HFFc6 (cell line): ENCODE data around the gene PLPPR5. TPM values are rescaled to one million over a fixed set of nuclear protein-coding genes. Genes with fewer than 3 reads are reported as not detected.
A peak's percentile ranks its signal among the peaks of the same experiment; 100 is the strongest.

Source experiments
- DNase-seq: peaks from one replicate; pipeline ENCODE4 v3.0.0-alpha.2; 2018
- H3K27ac Mint-ChIP-seq: 2 replicates; pipeline ENCODE4 v1.8.0; 2020; ENCODE audit warnings: mild to moderate bottlenecking, mixed read lengths
- H3K27me3 Mint-ChIP-seq: 2 replicates; pipeline ENCODE4 v1.8.0; 2021; ENCODE audit warnings: mild to moderate bottlenecking, moderate library complexity, mixed read lengths; ENCODE audit not compliant: insufficient read depth
- H3K36me3 Mint-ChIP-seq: 2 replicates; pipeline ENCODE4 v1.8.0; 2021; ENCODE audit warnings: low read depth, mixed read lengths
- H3K4me1 Mint-ChIP-seq: 2 replicates; pipeline ENCODE4 v1.8.0; 2020; ENCODE audit warnings: low read depth, mixed read lengths
- H3K4me3 Mint-ChIP-seq: 2 replicates; pipeline ENCODE4 v1.8.0; 2020; ENCODE audit warnings: mild to moderate bottlenecking, moderate library complexity, mixed read lengths
- H3K9me3 Mint-ChIP-seq: 2 replicates; pipeline ENCODE4 v1.8.0; 2020; ENCODE audit warnings: mild to moderate bottlenecking, mixed read lengths
- total RNA-seq, 6 experiments: library from RNA; stranded (reverse); fragmentation: NEBNext Ultra II Directional; extraction: Animal tissue kit (Norgen Biotek cat#: 25700); gene quantifications; 2 replicates in 1 of 6; 3 replicates in 5 of 6; pipeline ENCODE4 v1.2.3, GENCODE V29; 2021
- TF ChIP-seq, protein P1 (sequence below): fragments of 200-600 bp; sonication (generic); IDR thresholded peaks from 2 replicates; pipeline ENCODE4 v1.5.0; 2021; ENCODE audit warnings: antibody characterized with exemption, mild to moderate bottlenecking

The PLPPR5 gene
- total RNA-seq, 6 experiments from 2014 or later: 0.05 to 0.19 TPM; not detected in 4

- TF ChIP-seq, protein P1, sequence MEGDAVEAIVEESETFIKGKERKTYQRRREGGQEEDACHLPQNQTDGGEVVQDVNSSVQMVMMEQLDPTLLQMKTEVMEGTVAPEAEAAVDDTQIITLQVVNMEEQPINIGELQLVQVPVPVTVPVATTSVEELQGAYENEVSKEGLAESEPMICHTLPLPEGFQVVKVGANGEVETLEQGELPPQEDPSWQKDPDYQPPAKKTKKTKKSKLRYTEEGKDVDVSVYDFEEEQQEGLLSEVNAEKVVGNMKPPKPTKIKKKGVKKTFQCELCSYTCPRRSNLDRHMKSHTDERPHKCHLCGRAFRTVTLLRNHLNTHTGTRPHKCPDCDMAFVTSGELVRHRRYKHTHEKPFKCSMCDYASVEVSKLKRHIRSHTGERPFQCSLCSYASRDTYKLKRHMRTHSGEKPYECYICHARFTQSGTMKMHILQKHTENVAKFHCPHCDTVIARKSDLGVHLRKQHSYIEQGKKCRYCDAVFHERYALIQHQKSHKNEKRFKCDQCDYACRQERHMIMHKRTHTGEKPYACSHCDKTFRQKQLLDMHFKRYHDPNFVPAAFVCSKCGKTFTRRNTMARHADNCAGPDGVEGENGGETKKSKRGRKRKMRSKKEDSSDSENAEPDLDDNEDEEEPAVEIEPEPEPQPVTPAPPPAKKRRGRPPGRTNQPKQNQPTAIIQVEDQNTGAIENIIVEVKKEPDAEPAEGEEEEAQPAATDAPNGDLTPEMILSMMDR: no peak
- H3K9me3 Mint-ChIP-seq: no peaks in the 10 kb centered on the region
- no peak overlapping the region for H3K4me3 Mint-ChIP-seq
- H3K36me3 Mint-ChIP-seq: no peaks in the 10 kb centered on the region
- H3K27ac Mint-ChIP-seq: no peak overlapping the region; the same call in 1 of the 2 replicates
- H3K27me3 Mint-ChIP-seq: peaks cover 2% of the 10 kb centered on the region; the same call in 1 of the 2 replicates
- H3K4me1 Mint-ChIP-seq: peaks cover 32% of the 10 kb centered on the region
- DNase-seq: no peak
Measured at GRCh38 chr1:98992844-98993243, 11.8 kb downstream of the PLPPR5 start.

DNA sequence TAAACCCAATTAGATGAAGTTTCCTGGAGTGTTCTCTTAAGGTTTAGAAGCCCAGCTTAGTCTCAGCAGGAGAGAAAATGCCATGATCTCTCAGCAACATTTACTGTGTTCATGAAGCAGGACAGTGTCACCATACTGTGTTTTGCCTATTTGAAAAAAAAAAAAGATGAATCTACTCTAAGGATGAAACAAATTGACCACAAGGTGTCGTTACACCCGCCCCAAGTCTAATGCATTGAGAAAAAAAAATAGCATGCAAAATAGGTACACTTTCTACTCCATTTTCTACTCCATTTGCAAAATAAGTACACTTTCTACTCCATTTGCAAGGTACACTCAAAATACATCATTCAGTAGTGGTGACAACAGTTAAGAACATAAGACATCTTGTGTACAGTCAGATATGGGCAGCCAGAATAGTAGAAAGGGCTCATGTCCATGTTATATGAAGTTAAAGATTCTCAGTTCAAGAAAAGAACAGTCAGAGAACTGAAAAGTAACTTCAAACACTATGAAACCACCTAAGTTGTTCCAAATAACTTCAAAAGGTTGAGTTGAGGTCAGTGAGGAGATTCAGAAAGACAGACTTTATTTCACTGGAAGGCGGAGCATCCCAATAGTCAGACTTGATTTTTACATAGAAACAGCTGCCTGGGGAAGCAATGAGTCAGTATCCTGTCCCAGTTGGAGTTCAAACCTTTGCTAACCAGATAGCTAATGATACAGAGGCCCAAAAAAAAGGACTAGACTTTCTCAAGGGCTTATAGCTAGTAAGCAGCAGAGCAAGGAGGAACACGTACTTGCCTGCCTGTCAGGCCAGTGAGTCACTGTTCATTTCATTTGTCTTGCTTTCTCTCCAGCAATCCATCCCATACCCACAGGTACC, 13.3 kb downstream of the PLPPR5 start:
- Mint-ChIP-seq H3K36me3 (no peaks in the 10 kb centered on the region), H3K4me3 (no peak overlapping the region), H3K27ac (peak overlapping the region; percentile 73), H3K27me3 (peaks cover 2% of the 10 kb centered on the region; the same call in 1 of the 2 replicates), H3K9me3 (no peaks in the 10 kb centered on the region), H3K4me1 (peaks cover 32% of the 10 kb centered on the region)
- DNase-seq: peak; percentile 81
- TF ChIP-seq, protein P1: peak; percentile 46

DNA sequence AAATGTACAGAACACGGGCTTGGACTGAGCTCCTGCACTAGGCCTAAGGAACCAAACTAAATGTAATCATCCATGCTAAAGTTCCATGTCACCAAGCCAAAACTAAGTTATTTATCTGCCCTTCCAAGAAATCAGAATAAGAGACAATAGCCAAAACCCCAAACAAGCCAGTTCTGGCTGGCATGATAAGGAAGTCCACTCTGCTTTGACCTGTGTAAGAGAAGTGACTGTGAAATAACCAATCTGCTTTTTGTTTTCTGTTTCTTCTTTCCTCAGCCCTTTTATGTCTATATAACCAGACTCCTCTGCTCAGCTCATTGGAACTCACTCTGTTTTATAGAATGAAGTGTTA, 15.1 kb downstream of the PLPPR5 start:
- Mint-ChIP-seq H3K27ac (no peak overlapping the region), H3K9me3 (no peaks in the 10 kb centered on the region), H3K4me3 (no peak overlapping the region), H3K27me3 (peaks cover 2% of the 10 kb centered on the region; the same call in 1 of the 2 replicates), H3K4me1 (peaks cover 32% of the 10 kb centered on the region), H3K36me3 (no peaks in the 10 kb centered on the region)
- no peak for DNase-seq
- TF ChIP-seq, protein P1: no peak

DNA sequence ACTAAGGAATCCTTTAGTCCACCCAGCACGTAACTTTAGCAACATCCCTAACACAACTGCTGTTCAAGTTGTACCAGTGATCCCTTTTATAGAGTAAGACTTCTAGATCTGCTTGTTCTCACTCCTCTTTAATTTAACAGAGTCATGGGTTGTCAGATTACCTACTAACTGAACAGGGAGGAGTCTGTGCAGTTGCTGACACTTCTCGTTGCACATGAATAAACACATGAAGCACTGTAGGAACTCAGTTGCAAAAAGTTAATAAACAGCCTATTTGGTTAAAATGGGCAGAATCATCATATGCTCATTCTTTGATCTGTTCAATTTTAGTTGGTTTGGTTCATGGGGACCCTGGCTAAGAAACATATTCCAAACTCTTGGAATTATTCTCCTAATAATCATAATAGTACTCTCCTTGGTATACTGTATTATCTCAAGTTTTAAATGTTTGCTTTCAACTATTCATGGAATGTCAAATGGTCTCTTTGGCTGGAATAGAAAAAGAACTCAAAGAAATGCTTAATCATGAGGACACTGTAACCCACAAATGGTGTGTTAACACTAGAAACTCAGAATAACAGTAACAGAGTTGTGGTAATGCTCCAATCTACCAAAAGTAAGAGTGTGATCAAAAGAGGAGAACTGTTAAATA, 15.6 kb downstream of the PLPPR5 start:
- TF ChIP-seq, protein P1: no peak
- no peak for DNase-seq
- no peaks in the 10 kb centered on the region for H3K9me3 Mint-ChIP-seq
- peaks cover 1% of the 10 kb centered on the region; the same call in 1 of the 2 replicates for H3K27me3 Mint-ChIP-seq
- H3K4me3 Mint-ChIP-seq: no peak overlapping the region
- no peaks in the 10 kb centered on the region for H3K36me3 Mint-ChIP-seq
- H3K27ac Mint-ChIP-seq: no peak overlapping the region
- peaks cover 32% of the 10 kb centered on the region for H3K4me1 Mint-ChIP-seq

- TF ChIP-seq, protein P1: no peak
- H3K4me1 Mint-ChIP-seq: peaks cover 28% of the 10 kb centered on the region
- no peaks in the 10 kb centered on the region for H3K36me3 Mint-ChIP-seq
- no peak overlapping the region for H3K27ac Mint-ChIP-seq
- no peak for DNase-seq
- no peak overlapping the region for H3K4me3 Mint-ChIP-seq
- H3K27me3 Mint-ChIP-seq: no peaks in the 10 kb centered on the region
- peaks cover 5% of the 10 kb centered on the region for H3K9me3 Mint-ChIP-seq
Measured at GRCh38 chr1:98985687-98986086, 19.0 kb downstream of the PLPPR5 start.
